HFFc6 (cell line): Measurements from ENCODE around the gene CAMK4. TPM values are rescaled to one million over a fixed set of nuclear protein-coding genes. Genes with fewer than 3 reads are reported as not detected.

Source experiments
- DNase-seq: peaks from one replicate; pipeline ENCODE4 v3.0.0-alpha.2; 2018
- H3K27ac Mint-ChIP-seq: 2 replicates; pipeline ENCODE4 v1.8.0; 2020; ENCODE audit warnings: mild to moderate bottlenecking, mixed read lengths
- H3K27me3 Mint-ChIP-seq: 2 replicates; pipeline ENCODE4 v1.8.0; 2021; ENCODE audit warnings: mild to moderate bottlenecking, moderate library complexity, mixed read lengths; ENCODE audit not compliant: insufficient read depth
- H3K36me3 Mint-ChIP-seq: 2 replicates; pipeline ENCODE4 v1.8.0; 2021; ENCODE audit warnings: low read depth, mixed read lengths
- H3K4me1 Mint-ChIP-seq: 2 replicates; pipeline ENCODE4 v1.8.0; 2020; ENCODE audit warnings: low read depth, mixed read lengths
- H3K4me3 Mint-ChIP-seq: 2 replicates; pipeline ENCODE4 v1.8.0; 2020; ENCODE audit warnings: mild to moderate bottlenecking, moderate library complexity, mixed read lengths
- H3K9me3 Mint-ChIP-seq: 2 replicates; pipeline ENCODE4 v1.8.0; 2020; ENCODE audit warnings: mild to moderate bottlenecking, mixed read lengths
- CTCF ChIP-seq: fragments of 200-600 bp; sonication (generic); IDR thresholded peaks from 2 replicates; pipeline ENCODE4 v1.5.0; 2021; ENCODE audit warnings: antibody characterized with exemption, mild to moderate bottlenecking
- total RNA-seq, 6 experiments: library from RNA; stranded (reverse); fragmentation: NEBNext Ultra II Directional; extraction: Animal tissue kit (Norgen Biotek cat#: 25700); gene quantifications; 2 replicates in 1 of 6; 3 replicates in 5 of 6; pipeline ENCODE4 v1.2.3, GENCODE V29; 2021

CAMK4 gene
- total RNA-seq, 6 experiments from 2014 or later = 3.8 to 5.7 (median 4.4) TPM

GRCh38 chr5:111308951-111309350 lies 84.8 kb downstream of the CAMK4 start:
- Mint-ChIP-seq H3K9me3 (no peaks in the 10 kb centered on the region), H3K36me3 (no peaks in the 10 kb centered on the region), H3K4me3 (no peak overlapping the region), H3K27ac (no peak overlapping the region), H3K4me1 (no peaks in the 10 kb centered on the region), H3K27me3 (no peaks in the 10 kb centered on the region)
- no peak for TF ChIP-seq CTCF
- no peak for DNase-seq

GRCh38 chr5:111309384-111309783 lies 85.2 kb downstream of the CAMK4 start:
- H3K4me1 Mint-ChIP-seq = no peaks in the 10 kb centered on the region

GRCh38 chr5:111310711-111311620 lies 86.8 kb downstream of the CAMK4 start:
- H3K27me3 Mint-ChIP-seq = no peaks in the 10 kb centered on the region
- no peaks in the 10 kb centered on the region for H3K36me3 Mint-ChIP-seq
- no peak for DNase-seq
- no peak overlapping the region for H3K27ac Mint-ChIP-seq
- H3K4me3 Mint-ChIP-seq = no peak overlapping the region
- no peaks in the 10 kb centered on the region for H3K9me3 Mint-ChIP-seq
- no peaks in the 10 kb centered on the region for H3K4me1 Mint-ChIP-seq
- TF ChIP-seq CTCF = no peak

More at GRCh38 chr5:111309384-111309783, 85.2 kb downstream of the CAMK4 start:
- Mint-ChIP-seq H3K4me3 (no peak overlapping the region), H3K27me3 (no peaks in the 10 kb centered on the region), H3K9me3 (no peaks in the 10 kb centered on the region), H3K36me3 (no peaks in the 10 kb centered on the region), H3K27ac (no peak overlapping the region)
- no peak for TF ChIP-seq CTCF
- DNase-seq = no peak

GRCh38 chr5:111311666-111312065 lies 87.5 kb downstream of the CAMK4 start:
- H3K36me3 Mint-ChIP-seq = no peaks in the 10 kb centered on the region
- no peaks in the 10 kb centered on the region for H3K4me1 Mint-ChIP-seq
- H3K27me3 Mint-ChIP-seq = no peaks in the 10 kb centered on the region
- H3K4me3 Mint-ChIP-seq = no peak overlapping the region
- H3K9me3 Mint-ChIP-seq = no peaks in the 10 kb centered on the region
- no peak for DNase-seq
- no peak for TF ChIP-seq CTCF
- H3K27ac Mint-ChIP-seq = no peak overlapping the region

GRCh38 chr5:111313017-111313724 lies 89.0 kb downstream of the CAMK4 start:
- TF ChIP-seq CTCF = no peak
- H3K4me3 Mint-ChIP-seq = no peak overlapping the region
- H3K27ac Mint-ChIP-seq = no peak overlapping the region
- no peaks in the 10 kb centered on the region for H3K36me3 Mint-ChIP-seq
- no peaks in the 10 kb centered on the region for H3K9me3 Mint-ChIP-seq
- no peaks in the 10 kb centered on the region for H3K27me3 Mint-ChIP-seq
- no peak for DNase-seq
- H3K4me1 Mint-ChIP-seq = no peaks in the 10 kb centered on the region
